ENCODE measurements around the gene IQCF6. TPM values are rescaled to one million over a fixed set of nuclear protein-coding genes. Genes with fewer than 3 reads are reported as not detected.

IQCF6 gene
- total and polyA plus RNA-seq, 4 donors, result not detected

DNA sequence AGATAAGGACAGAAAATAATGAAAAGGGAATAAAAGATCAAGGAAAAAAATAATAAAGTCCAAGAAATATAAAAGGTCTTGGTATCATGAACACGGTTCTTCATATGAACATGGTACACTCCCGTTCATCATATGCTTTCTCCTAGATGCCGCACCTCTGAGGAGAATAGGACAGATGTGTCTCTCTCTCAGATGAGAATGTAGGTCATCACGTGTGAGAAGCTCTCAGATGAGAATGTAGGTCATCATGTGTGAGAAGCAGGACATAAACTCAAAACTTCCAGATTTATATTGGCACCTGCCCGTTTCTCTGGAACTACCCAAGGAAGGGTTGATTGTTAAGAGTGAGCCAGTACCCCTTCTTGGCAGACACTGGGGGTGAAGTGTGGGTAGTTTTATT, 29.9 kb upstream of the IQCF6 start:
- intact Hi-C loops (cut with DNase I), result no loop called here
- Histone ChIP-seq H3K36me3 (ENCODE audit: control insufficient read depth in 1 of 2, insufficient read depth in 2 of 2, low read length in 1 of 2) (no peaks in the 10 kb centered on the region), H3K27ac (ENCODE audit: low read depth in 1 of 2, low read length in 2 of 2) (no peak overlapping the region), H3K9me3 (ENCODE audit: control insufficient read depth, low read length) (no peaks in the 10 kb centered on the region), H3K4me1 (ENCODE audit: control insufficient read depth in 1 of 2, insufficient read depth in 2 of 2, low read length in 2 of 2) (no peaks in the 10 kb centered on the region), H3K4me3 (ENCODE audit: low read length in 2 of 2) (no peak overlapping the region), H3K27me3 (ENCODE audit: control insufficient read depth in 1 of 2, insufficient read depth in 2 of 2, low read length in 1 of 2) (no peaks in the 10 kb centered on the region)
- ATAC-seq (ENCODE audit: low FRiP score) (no peak), DNase-seq (no peak)
- 82% methylated on average over 5 of the region's 5 CpGs for WGBS, 2 donors

DNA sequence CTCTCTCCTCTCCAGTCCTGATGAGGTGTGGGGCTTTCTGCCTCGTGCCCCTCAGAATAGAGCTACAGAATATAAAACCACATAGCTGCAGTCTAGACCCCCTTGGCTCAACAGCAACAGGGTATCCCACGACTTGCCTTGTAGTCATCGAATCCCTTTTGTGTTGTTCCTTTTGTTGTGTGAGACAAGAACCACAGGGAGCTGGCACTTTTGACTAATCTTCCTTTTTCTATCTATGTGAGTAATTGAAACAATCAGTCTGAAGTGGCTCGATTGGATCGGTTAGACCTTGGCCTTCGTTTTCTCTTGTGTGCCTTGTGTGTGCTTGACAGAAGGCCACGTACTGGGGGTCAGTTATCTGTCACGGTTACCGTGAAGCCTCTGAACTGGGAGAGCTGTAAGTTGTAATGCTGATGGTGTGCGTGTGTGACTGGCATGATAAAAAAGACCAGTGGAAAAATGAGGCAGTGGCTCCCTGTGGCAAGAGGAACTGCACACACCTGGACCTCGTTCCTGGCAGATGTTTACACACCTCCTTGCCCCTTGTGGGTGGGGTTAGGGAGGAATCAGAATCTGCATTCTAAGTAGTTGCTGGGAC, 23.2 kb upstream of the IQCF6 start:
- no peaks in the 10 kb centered on the region for H3K4me1 ChIP-seq (ENCODE audit: control insufficient read depth in 1 of 2, insufficient read depth in 2 of 2, low read length in 2 of 2)
- DNase-seq (no peak), ATAC-seq (ENCODE audit: low FRiP score) (no peak)
- no peak overlapping the region for H3K27ac ChIP-seq (ENCODE audit: low read depth in 1 of 2, low read length in 2 of 2)
- intact Hi-C loops (cut with DNase I), result loop anchor here in 1 of 2 donors (5.0 kb wide), 1 partner anchor 300 kb away; the partner anchor contains the start of gene DCAF1
- H3K9me3 ChIP-seq (ENCODE audit: control insufficient read depth, low read length), result no peaks in the 10 kb centered on the region
- 35 to 37% methylated on average over 11 of the region's 11 CpGs for WGBS, 2 donors
- H3K36me3 ChIP-seq (ENCODE audit: control insufficient read depth in 1 of 2, insufficient read depth in 2 of 2, low read length in 1 of 2), result no peaks in the 10 kb centered on the region
- no peak overlapping the region for H3K4me3 ChIP-seq (ENCODE audit: low read length in 2 of 2)
- peaks cover 0 to 3% of the 10 kb centered on the region in 2 donors for H3K27me3 ChIP-seq (ENCODE audit: control insufficient read depth in 1 of 2, insufficient read depth in 2 of 2, low read length in 1 of 2)

DNA sequence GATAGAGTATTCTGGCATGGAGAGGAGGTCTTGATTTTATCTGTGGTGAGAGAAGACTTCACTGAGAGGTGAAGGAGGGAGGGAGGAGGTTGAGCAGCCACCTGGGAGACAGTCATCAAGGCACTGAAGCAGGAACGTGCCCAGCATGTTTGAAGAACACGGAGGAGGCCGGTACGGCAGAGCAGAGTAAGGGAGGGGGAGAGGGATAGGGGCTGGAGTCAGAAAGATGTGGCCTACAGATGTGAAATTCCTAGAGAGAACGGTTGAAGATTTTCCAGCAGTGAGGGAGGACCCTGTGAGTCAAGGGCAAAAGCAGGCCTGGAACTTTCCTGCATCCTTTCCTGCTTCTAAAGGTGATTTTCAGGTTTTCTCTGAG, 21.7 kb upstream of the IQCF6 start:
- WGBS, 2 donors, result 47 to 68% methylated on average over 5 of the region's 5 CpGs
- ATAC-seq (ENCODE audit: low FRiP score), result no peak

DNA sequence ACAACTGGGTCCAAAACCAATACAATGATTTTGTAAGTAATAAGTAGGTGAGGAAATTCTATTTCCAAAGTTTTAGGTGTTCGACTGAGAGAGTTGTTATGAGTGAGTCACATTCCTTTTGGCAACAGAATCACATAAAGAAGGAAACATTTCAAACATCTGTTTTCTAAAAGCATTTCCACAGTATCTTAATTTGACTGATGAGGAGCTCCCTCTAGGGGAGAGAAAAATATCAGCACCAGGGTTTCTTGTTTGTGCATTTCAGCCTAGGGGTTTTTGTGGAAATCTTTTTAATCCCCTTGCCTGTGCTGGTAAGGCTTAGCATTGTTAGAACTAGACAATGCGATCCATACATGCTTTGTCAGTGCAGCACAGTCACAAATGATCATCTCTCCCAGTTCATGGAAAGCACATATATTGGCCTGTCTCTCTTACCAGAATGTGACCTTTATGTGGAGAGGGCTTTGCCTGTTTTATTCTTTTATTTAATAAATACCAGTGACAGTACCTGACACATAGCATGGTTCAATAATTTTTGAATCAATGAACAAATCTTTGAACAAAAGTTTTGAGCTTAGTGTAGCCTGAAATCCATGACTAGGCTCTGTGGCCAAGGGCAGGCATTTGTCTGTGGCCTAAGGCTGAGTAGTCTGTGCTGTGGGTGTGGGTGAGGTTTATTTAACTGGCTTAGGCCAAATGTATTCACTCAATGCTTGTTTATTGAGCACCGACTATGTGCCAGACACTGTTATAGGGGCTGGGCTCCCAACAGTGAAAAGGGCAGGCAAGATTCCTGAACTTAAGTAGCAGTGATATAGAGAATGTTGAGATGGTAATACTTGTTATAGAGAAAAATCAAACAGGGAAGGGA, 21.1 kb upstream of the IQCF6 start:
- intact Hi-C loops (cut with DNase I), result loop anchor here (2.0 to 5.0 kb wide), 2 partner anchors 297 to 298 kb away; partner anchors contain the start of gene DCAF1 (in 1 of the 2)
- DNase-seq, result no peak
- WGBS, 2 donors, result 23 to 26% methylated on average over 3 of the region's 3 CpGs
- Histone ChIP-seq H3K36me3 (ENCODE audit: control insufficient read depth in 1 of 2, insufficient read depth in 2 of 2, low read length in 1 of 2) (no peaks in the 10 kb centered on the region), H3K9me3 (ENCODE audit: control insufficient read depth, low read length) (no peaks in the 10 kb centered on the region), H3K27me3 (ENCODE audit: control insufficient read depth in 1 of 2, insufficient read depth in 2 of 2, low read length in 1 of 2) (peaks cover 0 to 3% of the 10 kb centered on the region in 2 donors), H3K27ac (ENCODE audit: low read depth in 1 of 2, low read length in 2 of 2) (no peak overlapping the region), H3K4me1 (ENCODE audit: control insufficient read depth in 1 of 2, insufficient read depth in 2 of 2, low read length in 2 of 2) (no peaks in the 10 kb centered on the region), H3K4me3 (ENCODE audit: low read length in 2 of 2) (no peak overlapping the region)
- ATAC-seq (ENCODE audit: low FRiP score), result peak; percentile 69

More for the DNA sequence above, 21.7 kb upstream of the IQCF6 start:
- Histone ChIP-seq H3K4me1 (ENCODE audit: control insufficient read depth in 1 of 2, insufficient read depth in 2 of 2, low read length in 2 of 2) (no peaks in the 10 kb centered on the region), H3K27ac (ENCODE audit: low read depth in 1 of 2, low read length in 2 of 2) (no peak overlapping the region), H3K27me3 (ENCODE audit: control insufficient read depth in 1 of 2, insufficient read depth in 2 of 2, low read length in 1 of 2) (peaks cover 0 to 3% of the 10 kb centered on the region in 2 donors), H3K9me3 (ENCODE audit: control insufficient read depth, low read length) (no peaks in the 10 kb centered on the region), H3K36me3 (ENCODE audit: control insufficient read depth in 1 of 2, insufficient read depth in 2 of 2, low read length in 1 of 2) (no peaks in the 10 kb centered on the region), H3K4me3 (ENCODE audit: low read length in 2 of 2) (no peak overlapping the region)
- intact Hi-C loops (cut with DNase I), result loop anchor here (2.0 to 5.0 kb wide), 2 partner anchors 298 kb away; partner anchors contain the start of gene DCAF1 (in 1 of the 2)
- no peak for DNase-seq

DNA sequence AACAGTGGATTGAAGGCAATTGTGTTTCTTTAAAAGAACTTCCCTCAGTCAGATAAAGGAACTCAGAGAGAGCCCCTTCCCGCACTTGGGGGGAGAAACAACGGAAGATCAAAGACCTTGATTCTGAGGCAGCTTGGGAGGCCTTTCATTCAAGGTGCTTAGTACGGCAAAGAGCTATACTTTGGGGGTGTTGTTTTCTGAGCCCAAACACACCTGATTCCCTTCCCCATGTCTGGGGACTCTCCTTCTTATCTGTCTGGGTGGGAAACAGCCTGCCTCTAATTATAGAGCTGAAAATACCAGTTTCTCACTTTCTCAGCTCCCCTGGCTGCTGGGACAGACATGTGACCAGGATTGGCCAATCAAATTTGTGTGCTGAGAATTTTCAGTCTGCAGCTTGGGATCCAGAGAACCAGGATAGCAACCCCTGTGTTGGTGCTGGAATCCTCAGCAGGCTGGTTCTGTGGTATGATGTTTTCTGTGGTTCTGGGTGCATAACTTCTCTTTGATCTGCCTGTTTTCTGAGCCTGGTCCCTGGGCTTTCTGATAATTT, 19.4 kb upstream of the IQCF6 start:
- ATAC-seq (ENCODE audit: low FRiP score) (no peak), DNase-seq (no peak)
- WGBS, 2 donors, result 22 to 24% methylated on average over 3 of the region's 3 CpGs
- Histone ChIP-seq H3K4me3 (ENCODE audit: low read length in 2 of 2) (no peak overlapping the region), H3K9me3 (ENCODE audit: control insufficient read depth, low read length) (no peaks in the 10 kb centered on the region), H3K4me1 (ENCODE audit: control insufficient read depth in 1 of 2, insufficient read depth in 2 of 2, low read length in 2 of 2) (no peaks in the 10 kb centered on the region), H3K36me3 (ENCODE audit: control insufficient read depth in 1 of 2, insufficient read depth in 2 of 2, low read length in 1 of 2) (no peaks in the 10 kb centered on the region), H3K27ac (ENCODE audit: low read depth in 1 of 2, low read length in 2 of 2) (no peak overlapping the region), H3K27me3 (ENCODE audit: control insufficient read depth in 1 of 2, insufficient read depth in 2 of 2, low read length in 1 of 2) (peaks cover 0 to 3% of the 10 kb centered on the region in 2 donors)
- intact Hi-C loops (cut with DNase I), result no loop called here

DNA sequence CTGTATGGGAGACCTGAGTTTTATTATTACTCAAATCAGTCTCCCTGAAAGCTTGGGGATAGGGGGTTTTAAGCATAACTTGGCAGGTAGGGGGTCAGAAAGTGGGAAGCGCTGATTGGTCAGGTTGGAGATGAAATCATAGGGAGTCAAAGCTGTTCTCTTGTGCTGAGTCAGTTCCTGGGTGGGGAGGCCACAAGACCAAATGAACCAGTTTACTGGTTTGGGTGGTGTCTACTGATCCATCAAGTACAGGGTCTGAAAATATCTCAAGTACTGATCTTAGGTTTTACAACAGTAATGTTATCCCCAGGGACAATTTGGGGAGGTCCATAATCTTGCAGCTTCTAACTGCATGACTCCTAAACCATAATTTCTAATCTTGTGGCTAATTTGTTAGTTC, 17.8 kb upstream of the IQCF6 start:
- Histone ChIP-seq H3K27me3 (ENCODE audit: control insufficient read depth in 1 of 2, insufficient read depth in 2 of 2, low read length in 1 of 2) (peaks cover 0 to 3% of the 10 kb centered on the region in 2 donors), H3K4me1 (ENCODE audit: control insufficient read depth in 1 of 2, insufficient read depth in 2 of 2, low read length in 2 of 2) (no peaks in the 10 kb centered on the region), H3K27ac (ENCODE audit: low read depth in 1 of 2, low read length in 2 of 2) (no peak overlapping the region), H3K9me3 (ENCODE audit: control insufficient read depth, low read length) (no peaks in the 10 kb centered on the region), H3K4me3 (ENCODE audit: low read length in 2 of 2) (no peak overlapping the region), H3K36me3 (ENCODE audit: control insufficient read depth in 1 of 2, insufficient read depth in 2 of 2, low read length in 1 of 2) (no peaks in the 10 kb centered on the region)
- 98 to 100% methylated on average over 1 of the region's 1 CpG for WGBS, 2 donors
- DNase-seq (no peak), ATAC-seq (ENCODE audit: low FRiP score) (no peak)
- intact Hi-C loops (cut with DNase I), result no loop called here

DNA sequence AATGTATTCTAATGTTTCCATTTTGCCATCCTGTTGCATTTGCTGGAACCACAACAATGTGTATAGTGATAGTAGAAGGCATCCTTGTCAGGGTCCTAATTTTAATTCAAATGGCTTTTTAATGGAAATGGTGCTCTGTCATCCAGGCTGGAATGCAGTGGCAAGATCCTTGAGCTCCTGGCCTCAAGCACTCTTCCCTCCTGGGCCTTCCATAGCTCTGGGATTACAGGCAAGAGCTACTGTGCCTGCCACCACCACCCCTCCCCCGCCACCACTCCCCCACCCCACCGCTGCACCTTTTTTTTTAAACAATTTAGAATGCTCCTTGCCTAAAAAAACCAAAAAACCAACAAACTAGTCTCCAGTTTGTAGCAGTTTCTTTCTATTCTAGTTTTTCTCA, 15.2 kb upstream of the IQCF6 start:
- Histone ChIP-seq H3K27me3 (ENCODE audit: control insufficient read depth in 1 of 2, insufficient read depth in 2 of 2, low read length in 1 of 2) (peaks cover 0 to 3% of the 10 kb centered on the region in 2 donors), H3K4me1 (ENCODE audit: control insufficient read depth in 1 of 2, insufficient read depth in 2 of 2, low read length in 2 of 2) (no peaks in the 10 kb centered on the region), H3K36me3 (ENCODE audit: control insufficient read depth in 1 of 2, insufficient read depth in 2 of 2, low read length in 1 of 2) (no peaks in the 10 kb centered on the region), H3K4me3 (ENCODE audit: low read length in 2 of 2) (no peak overlapping the region), H3K27ac (ENCODE audit: low read depth in 1 of 2, low read length in 2 of 2) (no peak overlapping the region), H3K9me3 (ENCODE audit: control insufficient read depth, low read length) (no peaks in the 10 kb centered on the region)
- DNase-seq, result no peak
- intact Hi-C loops (cut with DNase I), result no loop called here
- WGBS, 2 donors, result 19 to 34% methylated on average over 2 of the region's 2 CpGs
- no peak for ATAC-seq (ENCODE audit: low FRiP score)

DNA sequence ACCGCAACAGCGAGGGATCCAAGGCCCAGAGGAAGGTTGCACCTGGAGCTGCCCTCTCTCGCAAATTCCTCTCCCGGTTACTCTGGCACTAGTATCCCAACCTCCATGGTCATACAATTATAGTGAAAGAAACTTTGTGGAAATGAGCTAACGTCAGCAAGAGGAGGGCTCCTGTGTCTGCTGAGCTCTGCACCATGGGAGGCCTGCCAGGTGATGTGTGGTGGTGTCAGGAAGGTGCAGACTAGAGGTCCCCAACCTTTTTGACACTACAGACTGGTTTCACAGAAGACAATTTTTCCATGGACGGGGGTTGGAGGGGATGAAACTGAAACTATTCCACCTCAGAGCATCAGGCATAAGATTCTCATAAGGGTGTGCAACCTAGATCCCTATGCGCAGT, 13.2 kb upstream of the IQCF6 start:
- Histone ChIP-seq H3K4me1 (ENCODE audit: control insufficient read depth in 1 of 2, insufficient read depth in 2 of 2, low read length in 2 of 2) (no peaks in the 10 kb centered on the region), H3K36me3 (ENCODE audit: control insufficient read depth in 1 of 2, insufficient read depth in 2 of 2, low read length in 1 of 2) (no peaks in the 10 kb centered on the region), H3K9me3 (ENCODE audit: control insufficient read depth, low read length) (no peaks in the 10 kb centered on the region), H3K4me3 (ENCODE audit: low read length in 2 of 2) (no peak overlapping the region), H3K27ac (ENCODE audit: low read depth in 1 of 2, low read length in 2 of 2) (no peak overlapping the region), H3K27me3 (ENCODE audit: control insufficient read depth in 1 of 2, insufficient read depth in 2 of 2, low read length in 1 of 2) (no peaks in the 10 kb centered on the region)
- 80 to 83% methylated on average over 7 of the region's 7 CpGs for WGBS, 2 donors
- intact Hi-C loops (cut with DNase I), result no loop called here
- DNase-seq, result no peak
- no peak for ATAC-seq (ENCODE audit: low FRiP score)

Data from aorta (tissue), 5 donors.